ENCODE measurements around the gene ADIRF.
"Not testable (repeated sequence)": the region's sequence is repeated elsewhere in the genome, so short reads cannot be mapped to it uniquely, and the experiment has no call there.

Gene ADIRF

DNA sequence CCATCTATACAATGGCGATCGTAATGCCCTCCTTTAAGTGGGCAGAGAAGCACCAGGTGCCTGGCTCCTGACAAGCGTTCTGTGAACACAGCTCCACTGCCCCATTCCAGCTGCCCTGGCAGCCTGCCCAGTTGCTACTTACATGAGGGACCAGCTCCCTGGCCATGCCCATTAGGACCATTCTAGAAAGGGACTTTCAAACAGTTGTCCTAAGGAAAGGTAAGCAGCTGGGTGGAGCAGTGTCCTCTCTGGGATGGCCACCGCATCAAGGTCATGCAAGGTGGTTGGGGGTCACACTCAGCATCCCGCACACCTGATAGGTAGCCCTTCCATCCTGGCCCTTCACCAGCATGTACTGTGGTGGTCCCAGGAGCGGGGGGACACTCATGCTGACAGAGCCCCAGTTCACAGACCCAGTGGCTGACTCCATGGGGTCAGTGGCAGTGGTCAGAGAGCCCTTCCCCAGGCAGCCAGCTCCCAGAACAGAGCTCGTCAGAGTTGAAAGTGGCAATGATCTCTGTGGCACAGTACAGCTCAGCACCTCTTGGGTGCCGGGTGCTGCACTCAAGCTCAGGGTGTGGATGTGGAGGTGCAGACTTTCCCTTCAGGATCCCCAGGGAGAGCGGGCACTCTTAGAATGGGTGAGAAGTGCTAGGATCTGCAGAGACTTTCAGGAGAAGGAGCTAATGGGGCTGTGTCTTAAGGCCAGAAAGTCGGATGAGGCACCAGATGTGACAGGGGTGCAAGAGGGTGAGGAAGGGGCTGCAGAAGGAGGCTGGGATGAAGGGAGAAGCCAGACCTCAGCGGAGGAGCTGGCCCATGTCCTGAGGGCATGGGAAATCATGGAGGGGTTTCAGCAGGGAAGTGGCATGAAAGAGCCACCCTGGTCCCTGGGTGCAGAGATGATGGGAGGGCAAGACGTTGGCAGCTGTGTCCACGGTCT lies 21.8 kb upstream of the ADIRF start:
- no peak for DNase-seq

DNA sequence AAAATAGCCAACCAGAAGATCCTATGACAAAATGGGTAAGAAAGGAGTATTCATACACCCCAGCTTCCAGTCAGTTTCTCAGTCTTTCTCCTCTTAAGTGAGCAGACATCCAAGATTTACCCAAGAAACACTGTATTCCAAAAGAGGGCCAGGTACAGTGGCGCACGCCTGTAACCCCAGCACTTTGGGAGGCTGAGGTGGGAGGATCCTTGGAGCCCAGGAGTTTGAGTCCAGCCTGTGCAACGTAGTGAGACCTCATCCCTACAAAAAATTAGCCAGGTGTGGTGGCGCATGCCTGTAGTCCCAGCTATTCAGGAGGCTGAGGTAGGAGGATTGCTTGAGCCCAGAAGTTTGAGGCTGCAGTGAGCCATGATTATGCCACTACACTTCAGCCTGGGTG lies 20.5 kb upstream of the ADIRF start:
- DNase-seq, result not testable (repeated sequence)

DNA sequence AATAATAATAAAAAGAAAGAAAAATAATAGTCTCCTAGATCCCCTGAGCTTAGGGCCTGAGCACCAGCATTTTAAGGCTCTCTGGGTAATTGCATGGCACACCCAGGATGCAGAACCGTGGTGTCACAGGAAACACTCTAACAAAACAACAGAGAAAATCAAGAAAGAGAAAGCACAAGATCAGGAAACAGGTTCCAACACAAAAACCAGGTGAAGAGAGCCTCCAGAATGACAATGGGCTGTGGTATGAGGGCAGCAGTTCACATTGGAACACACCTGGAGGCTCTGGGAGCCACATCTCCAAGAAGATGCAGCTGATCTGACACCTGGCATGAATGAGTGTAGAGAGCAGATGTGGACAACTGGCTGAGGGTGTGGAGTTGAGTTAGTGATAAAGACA lies 17.9 kb upstream of the ADIRF start:
- DNase-seq, result no peak

DNA sequence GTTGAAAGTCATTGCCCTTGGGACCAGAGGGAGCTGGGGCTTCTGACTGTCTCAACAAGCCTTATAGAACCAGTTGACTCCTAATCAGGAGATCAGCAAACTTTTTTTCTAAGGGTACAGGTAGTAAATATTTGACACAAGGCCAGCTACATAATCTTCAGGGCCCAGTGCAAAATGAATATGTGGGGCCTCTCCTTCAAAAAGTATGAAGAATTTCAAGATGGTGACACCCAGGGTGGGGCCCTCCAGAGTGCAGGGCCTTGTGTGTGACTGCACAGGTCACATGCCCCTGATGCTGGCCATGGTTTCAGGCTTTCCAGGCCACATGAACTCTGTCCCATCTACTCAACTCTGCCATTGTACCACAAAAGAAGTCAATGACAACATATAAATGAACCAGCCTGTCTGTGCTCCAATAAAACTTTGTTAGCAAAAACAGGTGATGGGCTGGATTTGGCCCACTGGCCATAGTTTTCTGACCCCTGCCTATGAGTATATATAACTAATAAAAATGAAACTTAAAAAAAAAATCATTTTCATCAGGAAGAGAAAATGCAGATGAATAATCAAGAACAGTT lies 17.0 kb upstream of the ADIRF start:
- DNase-seq, result no peak

DNA sequence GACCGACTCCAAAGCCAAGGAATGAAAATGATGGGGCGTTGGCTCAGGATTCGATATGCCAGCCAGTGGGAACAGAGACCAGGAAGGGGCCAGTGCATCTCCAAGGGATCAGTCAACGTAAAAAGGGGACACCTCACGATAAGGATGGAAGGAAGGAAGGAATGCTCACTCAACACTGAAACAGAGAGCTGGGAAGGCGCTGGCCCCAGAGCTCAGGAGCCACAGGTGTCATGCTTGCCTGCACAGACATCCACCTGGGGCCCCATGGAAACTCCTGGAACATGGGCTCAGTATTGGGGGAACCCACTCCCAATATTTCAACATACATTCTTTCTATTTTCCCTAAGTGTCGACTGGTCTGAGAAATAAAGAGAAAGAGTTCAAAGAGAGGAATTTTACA lies 16.2 kb upstream of the ADIRF start:
- no peak for DNase-seq

DNA sequence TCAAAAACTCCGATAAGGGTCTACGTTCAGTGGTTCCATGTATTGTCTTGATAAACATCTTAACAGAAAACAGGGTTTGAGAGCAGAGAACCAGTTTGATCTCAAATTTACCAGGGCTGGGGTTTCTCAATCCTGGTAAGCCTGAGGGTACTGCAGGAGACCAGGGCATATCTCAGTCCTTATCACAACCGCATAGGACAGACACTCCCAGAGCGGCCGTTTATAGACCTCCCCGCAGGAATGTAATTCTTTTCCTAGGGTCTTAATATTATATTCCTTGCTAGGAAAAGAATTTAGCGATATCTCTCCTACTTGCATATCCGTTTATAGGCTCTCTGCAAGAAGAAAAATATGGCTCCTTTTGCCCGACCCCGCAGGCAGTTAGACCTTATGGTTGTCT lies 15.6 kb upstream of the ADIRF start:
- DNase-seq, result not testable (repeated sequence)

DNA sequence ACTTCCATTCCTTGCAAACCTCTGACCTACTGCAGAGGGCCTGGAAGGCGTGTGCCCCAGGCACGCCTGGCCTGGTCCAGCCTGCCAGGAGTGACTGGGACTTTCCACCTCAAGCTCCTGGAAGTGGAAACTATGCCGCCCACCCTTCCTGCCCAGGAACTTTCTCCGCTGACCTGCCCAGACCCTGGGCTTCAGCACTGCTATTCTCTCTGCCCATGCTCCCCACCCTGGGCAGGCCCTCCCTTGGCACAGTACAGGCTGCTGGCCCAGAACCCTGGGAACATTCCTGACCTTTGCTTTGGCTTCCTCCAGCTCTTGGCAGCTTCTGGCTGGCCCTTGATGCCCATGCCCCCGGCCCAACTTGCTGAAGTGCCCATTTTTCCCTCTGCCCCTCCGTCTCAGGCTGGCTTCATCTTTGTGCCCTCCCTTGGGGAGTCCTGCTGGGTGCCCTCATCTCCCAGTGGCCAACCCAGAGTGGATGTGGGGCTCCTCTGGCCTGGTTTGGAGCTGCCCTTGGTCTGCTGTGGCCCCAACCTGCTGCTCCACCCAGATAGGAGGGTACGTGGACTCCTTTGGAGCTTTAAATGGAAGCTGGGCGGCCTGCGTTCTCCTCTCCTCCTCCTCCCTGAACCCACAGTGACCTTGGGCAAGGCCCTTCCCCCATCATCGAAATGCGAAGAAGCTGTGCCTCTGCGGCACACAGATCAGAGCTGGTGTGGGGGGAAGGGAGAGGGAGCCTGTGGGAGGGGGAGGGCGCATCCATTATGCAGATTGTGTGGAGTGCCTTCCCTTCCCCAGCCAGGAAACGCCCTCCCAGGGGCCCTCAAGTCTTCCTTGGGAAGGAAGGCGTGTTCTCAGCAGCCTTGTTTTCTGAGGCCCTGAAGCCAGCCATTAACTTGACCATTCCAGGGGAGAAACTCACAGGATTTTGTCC lies 14.3 kb upstream of the ADIRF start:
- no peak for DNase-seq

DNA sequence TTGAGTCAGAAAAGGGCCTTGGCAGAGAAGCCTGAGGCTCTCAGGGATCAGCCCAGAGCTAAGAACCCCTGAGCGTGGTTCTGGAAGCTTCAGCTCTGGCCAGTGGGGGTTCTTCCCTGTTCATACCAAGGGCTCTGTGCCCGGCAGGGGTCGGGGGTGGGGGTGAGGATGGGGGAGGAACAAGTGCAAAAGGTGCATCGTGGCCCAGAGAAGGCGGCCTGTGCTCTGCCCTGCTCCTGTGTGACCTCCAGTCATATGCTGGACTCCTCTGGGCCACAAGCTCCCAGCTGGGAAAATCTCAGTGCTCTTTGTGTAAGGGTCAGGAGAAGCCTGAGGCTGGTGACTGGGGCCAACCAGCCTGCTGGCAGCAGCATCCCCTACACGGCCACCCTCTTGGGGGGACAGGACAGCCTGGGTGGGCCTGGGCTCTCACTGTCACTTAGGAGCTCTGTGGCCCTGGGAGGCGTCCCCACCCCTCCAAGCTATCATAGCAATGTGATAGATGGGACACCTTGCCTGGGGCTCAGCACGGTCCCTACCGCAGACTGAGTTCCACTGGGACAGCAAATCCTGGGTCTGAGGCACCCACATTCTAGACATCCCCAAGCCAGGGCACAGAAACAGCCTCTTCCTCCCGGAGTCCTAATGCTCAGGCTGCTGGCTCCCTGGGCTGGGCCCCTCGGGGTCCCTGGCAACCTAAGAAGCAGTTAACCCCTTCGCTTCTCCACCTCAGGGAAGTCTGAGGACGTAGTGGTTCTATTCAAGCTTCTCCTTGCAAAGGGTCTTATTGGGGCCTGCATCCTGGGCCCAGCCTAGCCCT lies 13.4 kb upstream of the ADIRF start:
- no peak for DNase-seq

DNA sequence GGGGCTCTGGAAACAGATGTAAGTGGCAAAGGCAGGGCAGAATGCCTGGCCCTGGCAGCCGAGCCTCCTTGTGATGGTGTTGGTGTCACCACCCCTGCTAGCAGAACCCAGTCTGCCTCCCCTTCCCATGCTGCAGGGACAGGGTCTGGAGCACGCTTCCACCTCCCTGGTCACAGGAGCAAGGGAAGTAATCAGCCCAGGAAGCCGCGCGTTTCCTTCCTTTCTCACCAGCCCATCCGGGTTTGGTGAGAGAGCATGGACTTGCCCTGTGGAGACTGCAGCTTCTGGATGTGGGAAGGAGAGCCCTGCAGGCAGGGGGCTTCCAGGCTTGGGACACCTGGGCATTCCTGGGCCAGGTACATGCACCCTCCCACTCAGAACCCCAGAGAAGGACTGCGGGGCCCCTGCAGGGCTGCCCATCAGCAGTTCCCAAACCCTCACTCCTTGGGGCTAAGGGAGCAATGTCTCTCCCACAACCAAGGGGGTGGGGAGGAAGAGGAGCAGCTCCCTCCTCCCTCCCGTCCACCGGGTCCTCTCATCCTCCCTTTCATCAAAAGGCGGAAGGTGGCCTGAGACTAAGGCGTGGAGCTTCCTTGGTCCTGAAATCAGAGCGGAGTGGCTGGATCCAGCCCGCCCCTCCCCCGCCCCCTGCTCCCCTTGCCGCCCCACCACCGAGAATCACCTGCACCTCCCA lies 12.6 kb upstream of the ADIRF start:
- no peak for DNase-seq

DNA sequence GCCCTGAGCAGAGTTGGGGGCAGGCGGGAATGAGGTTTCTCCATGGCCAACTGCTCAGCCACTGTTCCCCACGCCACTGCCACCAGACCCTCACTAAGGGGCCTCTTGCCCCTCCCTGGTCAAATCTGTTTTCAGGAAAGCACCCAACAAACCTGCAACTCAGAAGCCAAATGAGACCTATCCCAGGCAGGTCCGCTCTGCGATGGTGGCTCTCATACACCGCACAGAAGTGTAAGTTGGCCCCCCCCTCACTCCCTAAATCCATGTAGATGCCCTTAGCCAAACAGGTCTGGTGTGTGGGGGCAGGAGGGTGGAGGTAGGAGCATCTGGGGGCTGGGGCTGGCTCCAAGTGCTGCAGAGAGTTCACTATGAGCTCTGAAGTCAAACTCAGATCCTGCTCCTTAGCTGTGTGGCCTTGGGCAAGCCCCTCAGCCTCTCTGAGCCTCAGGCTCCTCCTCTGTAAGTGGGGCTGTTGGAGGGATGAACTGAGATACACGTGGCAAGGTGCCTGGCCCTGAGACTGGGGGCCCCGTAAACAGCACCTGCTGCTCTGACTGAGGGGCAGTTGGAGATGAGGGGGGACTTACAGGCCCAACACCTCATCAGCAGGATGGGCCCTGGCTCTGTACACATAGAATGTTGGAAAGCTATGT lies 12.0 kb upstream of the ADIRF start:
- DNase-seq, result no peak

DNA sequence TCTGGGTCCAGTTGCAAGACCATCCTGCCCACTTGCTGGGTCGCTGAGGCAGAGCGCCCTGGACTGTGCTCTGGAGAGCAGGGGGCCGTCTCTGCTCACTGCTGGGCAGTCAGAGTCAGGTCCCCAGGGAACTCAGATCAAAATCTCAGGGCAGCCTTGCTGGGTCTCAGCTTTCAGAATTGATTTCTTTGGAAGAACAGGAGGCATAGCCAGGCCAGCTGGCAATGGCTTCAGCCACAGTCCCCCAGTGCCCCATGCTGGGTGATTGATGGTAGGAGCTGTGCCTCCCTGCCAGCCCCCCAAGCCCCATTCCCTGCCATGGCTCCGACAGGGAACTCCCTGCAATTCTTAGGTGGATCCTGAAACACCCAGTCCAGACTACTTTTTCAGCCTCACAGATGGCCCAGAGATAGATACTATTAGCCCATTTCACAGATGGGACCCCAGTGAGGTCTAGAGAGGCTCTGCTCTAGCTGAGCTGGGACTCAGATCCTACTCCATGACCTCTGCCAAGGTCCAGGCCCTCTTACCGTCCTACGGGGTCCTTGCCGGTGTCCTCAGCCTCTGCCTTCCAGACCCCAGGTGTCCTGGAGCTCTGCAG lies 11.3 kb upstream of the ADIRF start:
- DNase-seq, result no peak

DNA sequence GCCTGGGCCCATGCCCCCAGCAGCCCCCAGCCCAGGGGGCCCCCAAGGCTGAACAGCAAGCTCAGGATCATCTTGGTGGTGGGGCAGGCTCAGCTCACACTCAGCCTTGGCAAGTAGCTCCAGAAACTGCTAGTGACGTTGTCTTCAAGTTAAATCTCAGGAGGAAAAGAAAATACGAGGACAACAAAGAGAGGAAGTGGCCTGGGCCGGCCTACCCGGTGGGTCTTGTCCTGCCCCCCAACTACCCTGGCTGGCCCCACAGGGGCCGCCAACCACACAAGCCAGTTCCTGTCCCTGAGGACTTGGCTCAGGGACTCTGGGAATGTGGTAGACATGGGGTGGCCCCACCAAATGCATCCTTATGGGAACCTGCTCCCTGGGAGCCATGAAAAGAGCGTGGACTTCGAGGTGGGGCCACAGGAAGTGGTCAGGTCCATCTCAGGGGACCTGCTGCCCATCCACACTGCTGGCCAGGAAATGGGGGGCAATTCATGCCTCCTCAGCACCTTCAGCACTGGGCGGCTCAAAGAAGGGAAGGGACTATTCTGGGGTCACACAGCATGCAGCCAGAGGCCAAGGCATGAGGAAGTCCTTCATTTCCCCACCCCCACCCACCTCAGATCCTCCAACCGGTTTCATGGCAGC lies 10.7 kb upstream of the ADIRF start, which contains the start of gene MMRN2:
TSS of gene MMRN2 (minus strand) at position 145 of the 645 bp plus-strand sequence. CDS start at position 71, 74 bp downstream.
- DNase-seq, result no peak

DNA sequence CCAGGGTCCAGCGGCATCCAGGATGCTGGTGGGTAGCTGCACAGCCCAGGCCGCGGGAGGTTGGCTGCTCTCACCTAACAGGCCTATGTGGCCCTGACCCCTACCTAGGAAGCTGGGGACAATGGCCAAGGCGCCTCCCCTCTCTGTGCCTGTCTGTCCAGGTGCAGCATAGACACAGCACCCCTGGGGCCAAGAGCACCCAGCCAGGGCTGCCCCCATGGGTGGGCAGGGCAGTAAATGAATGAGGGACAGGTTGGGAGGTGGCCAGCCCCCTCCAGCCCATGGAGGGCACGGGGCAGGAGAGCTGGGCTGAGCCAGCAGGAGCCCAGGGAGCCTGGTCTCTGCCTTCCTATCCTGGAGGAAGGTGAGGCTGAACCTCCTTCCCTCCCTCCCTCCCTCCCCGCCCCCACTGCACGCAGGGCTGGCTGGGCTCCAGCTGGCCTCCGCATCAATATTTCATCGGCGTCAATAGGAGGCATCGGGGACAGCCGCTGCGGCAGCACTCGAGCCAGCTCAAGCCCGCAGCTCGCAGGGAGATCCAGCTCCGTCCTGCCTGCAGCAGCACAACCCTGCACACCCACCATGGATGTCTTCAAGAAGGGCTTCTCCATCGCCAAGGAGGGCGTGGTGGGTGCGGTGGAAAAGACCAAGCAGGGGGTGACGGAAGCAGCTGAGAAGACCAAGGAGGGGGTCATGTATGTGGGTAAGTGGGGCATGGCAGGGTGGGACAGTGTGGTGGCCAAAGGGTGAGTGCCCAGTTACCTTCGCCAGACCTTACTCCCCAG lies 10.0 kb upstream of the ADIRF start, which contains the start of gene SNCG:
TSS of gene SNCG (plus strand) at position 484 of the 785 bp plus-strand sequence. CDS start at position 583, 99 bp downstream.
- DNase-seq, result no peak

DNA sequence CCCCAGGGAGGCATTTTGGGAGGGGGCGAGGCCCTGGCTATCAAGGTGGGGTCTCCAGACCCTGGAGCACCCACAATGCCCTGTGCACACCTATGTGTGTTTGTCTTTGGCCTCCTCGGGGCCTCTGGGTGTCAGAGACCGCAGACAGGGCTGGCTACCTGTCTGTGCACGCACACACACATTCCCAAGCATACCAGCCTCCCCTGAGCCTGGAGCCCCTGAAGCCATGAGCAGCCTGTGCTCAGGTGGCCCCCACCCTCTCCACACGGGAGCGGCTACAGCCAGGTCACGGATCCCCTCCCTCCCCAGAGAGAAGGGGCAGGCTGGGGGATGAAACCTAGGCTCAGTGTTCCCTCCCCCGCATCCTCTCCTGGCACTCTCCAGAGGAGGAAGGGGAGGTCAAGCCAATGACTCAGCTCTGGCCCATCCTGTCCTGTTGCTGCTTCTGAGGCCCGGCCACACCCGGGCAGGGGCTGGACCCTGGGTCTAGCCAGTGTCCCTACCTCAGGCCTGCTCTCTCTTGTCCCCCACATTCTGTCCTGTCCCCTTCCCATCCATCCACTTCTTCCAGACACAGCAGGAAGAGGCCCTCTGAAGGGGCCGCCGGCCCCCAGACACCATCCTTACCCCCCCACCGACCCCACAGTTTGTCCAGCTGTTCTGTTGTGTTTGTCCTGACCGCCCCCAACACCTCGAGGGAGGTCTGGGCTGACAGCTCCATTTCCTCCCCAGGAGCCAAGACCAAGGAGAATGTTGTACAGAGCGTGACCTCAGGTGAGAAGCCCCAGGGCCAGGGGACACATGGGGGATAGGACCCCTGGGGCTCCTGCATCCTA lies 9.2 kb upstream of the ADIRF start:
- DNase-seq, result no peak

DNA sequence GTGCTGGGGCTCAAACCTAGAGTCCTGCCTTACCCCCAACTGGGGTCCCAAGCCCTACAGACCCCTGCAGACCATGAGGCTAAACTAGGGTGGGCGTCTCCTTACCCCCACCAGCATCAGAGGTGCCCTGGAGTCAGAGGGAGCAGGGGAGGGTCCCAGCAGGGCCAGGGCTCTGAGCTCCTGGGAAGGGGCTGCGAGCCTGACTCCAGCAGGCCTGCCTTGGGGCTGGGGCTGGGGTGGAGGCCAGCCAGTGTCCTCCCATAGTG lies 8.6 kb upstream of the ADIRF start:
- DNase-seq, result no peak

DNA sequence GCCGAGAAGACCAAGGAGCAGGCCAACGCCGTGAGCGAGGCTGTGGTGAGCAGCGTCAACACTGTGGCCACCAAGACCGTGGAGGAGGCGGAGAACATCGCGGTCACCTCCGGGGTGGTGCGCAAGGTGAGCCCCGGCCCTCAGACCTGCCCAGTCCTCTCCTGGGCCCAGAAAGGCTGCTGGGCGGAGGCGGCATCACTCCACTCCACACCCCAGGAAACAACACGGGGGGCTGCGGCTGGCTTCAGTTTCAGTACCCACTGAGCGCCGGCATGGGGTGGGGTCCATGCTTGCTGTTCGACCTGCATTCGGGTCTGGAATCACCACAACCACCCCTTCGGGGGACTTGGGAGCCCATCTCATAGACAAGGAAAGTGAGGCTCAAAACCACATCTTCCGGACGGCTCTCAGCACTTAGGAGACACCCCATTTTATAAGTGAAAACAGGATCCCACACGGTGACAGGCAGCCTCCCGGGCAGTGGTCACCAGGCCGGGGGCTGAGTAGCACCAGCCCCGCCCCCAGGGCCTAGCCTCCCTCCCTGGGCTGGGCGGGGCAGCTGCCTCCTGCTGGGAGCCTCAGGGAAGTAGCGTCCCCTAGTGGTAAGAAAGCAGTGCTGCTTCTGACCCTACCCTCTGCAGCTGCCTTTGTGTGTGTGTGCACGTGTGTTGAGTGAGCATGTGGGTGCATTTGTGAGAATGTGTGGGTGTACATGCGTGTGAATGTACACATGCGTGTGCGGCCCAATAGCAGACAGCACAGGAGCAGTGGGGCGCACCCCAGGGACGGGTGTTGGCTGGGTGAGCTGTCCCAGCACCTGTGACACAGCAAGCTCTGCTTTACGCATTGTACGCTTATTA lies 8.0 kb upstream of the ADIRF start:
- peak; percentile 31 for DNase-seq

DNA sequence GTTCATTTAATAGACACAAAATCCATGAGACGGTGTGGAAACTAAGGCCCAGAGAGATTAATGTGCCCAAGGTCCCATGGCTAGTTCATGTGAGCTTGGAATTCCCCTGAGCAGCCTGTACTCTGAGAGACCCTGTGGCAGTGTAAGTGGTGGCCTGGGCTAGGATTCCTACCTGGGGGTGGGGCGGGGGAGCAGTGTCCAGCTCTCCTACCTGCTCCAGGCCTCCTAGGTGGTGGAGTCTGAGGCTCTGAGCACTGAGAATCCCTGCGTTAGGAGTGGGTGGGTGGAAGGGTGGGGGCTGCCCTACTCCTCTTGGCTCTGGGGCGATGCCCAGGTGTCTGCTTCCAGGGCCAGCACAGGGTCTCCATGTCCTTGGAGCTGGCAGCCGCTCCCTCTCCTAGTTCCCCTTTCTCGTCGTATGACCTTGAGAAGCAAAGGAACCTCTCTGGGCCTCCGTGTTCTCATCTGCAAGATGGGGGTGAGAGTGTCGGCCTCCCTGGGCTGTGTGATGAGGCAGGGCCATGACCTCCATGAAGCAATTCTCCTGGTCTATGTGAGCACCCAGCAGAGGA lies 7.3 kb upstream of the ADIRF start:
- DNase-seq, result no peak

All from NCI-H1694 treated with DMSO at 0.1 percent for 48 hours (cell line).